ENCODE measurements around the gene SLC36A1. TPM values are rescaled to one million over a fixed set of nuclear protein-coding genes. Genes with fewer than 3 reads are reported as not detected.

SLC36A1 gene
- total RNA-seq, 2 donors from 2014 or later = 7.7 to 37.7 TPM

- Histone ChIP-seq H3K4me1 (replicated peaks) (no peaks in the 10 kb centered on the region), H3K27ac (no peak overlapping the region), H3K27me3 (replicated peaks; ENCODE audit: insufficient read depth) (no peaks in the 10 kb centered on the region), H3K9me3 (no peaks in the 10 kb centered on the region), H3K36me3 (peaks cover 0 to 4% of the 10 kb centered on the region in 2 donors), H3K4me3 (no peak overlapping the region)
- WGBS = 88% methylated on average over 5 of the region's 5 CpGs
- no peak for TF ChIP-seq POLR2AphosphoS5 (IDR thresholded peaks at IDR 0.05)
- no peak for TF ChIP-seq CTCF (IDR thresholded peaks at IDR 0.05)
- no peak for TF ChIP-seq POLR2A (IDR thresholded peaks at IDR 0.05)
- intact Hi-C loops (cut with DNase I) = no loop called here
- no peak for DNase-seq (ENCODE audit: low spot score)
Observed at GRCh38 chr5:151492729-151493128, 45.3 kb downstream of the SLC36A1 start.

- WGBS = 95% methylated on average over 2 of the region's 2 CpGs
- Histone ChIP-seq H3K4me3 (no peak overlapping the region), H3K4me1 (replicated peaks) (no peaks in the 10 kb centered on the region), H3K9me3 (no peaks in the 10 kb centered on the region), H3K36me3 (peaks cover 0 to 4% of the 10 kb centered on the region in 2 donors), H3K27me3 (replicated peaks; ENCODE audit: insufficient read depth) (no peaks in the 10 kb centered on the region), H3K27ac (no peak overlapping the region)
- TF ChIP-seq POLR2AphosphoS5 (IDR thresholded peaks at IDR 0.05) = no peak
- TF ChIP-seq POLR2A (IDR thresholded peaks at IDR 0.05) = no peak
- TF ChIP-seq CTCF (IDR thresholded peaks at IDR 0.05) = no peak
- no peak for DNase-seq (ENCODE audit: low spot score)
- intact Hi-C loops (cut with DNase I) = no loop called here
Observed at GRCh38 chr5:151493665-151494064, 46.3 kb downstream of the SLC36A1 start.

DNA sequence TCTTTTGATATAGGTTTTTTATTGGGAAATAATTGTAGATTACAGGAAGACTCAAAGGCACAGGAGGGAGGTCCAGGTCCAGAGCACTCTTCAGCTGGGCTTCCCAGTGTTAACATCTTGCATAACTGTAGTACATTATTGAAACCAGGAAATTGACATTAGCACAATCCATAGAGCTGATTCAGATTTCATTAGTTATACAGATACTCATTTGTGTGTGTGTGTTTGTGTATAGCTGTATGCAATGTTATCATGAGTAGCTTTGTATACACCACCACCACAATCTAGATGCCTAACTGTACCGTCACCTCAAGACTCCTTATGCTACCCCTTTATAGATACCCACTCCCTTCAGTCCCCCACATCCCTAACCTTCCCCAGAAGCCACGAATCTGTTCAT is 47.9 kb downstream of the SLC36A1 start:
- no peaks in the 10 kb centered on the region for H3K9me3 ChIP-seq
- H3K4me1 ChIP-seq (replicated peaks) = no peaks in the 10 kb centered on the region
- no peak overlapping the region for H3K4me3 ChIP-seq
- 98% methylated on average over 2 of the region's 2 CpGs for WGBS
- H3K36me3 ChIP-seq = no peaks in the 10 kb centered on the region
- TF ChIP-seq POLR2AphosphoS5 (IDR thresholded peaks at IDR 0.05) (no peak), POLR2A (IDR thresholded peaks at IDR 0.05) (no peak), CTCF (IDR thresholded peaks at IDR 0.05) (no peak)
- no peak for DNase-seq (ENCODE audit: low spot score)
- H3K27me3 ChIP-seq (replicated peaks; ENCODE audit: insufficient read depth) = no peaks in the 10 kb centered on the region
- no peak overlapping the region for H3K27ac ChIP-seq
- intact Hi-C loops (cut with DNase I) = no loop called here

DNA sequence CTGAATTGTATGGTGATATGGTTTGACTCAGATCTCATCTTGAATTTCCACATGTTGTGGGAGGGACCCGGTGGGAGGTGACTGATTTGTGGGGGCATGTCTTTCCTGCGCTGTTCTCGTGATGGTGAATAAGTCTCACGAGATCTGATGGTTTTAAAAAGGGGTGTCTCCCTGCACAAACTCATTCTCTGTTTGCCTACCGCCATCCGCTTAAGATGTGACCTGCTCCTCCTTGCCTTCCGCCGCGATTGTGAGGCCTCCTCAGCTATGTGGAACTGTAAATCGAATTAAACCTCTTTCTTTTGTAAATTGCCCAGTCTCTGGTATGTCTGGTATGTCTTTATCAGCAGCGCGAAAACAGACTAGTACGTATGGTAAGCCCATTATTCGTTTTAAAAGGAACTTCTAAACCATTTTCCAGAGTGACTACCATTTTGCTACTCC is 48.7 kb downstream of the SLC36A1 start:
- Histone ChIP-seq H3K9me3 (no peaks in the 10 kb centered on the region), H3K4me1 (replicated peaks) (no peaks in the 10 kb centered on the region), H3K36me3 (no peaks in the 10 kb centered on the region), H3K4me3 (no peak overlapping the region), H3K27me3 (replicated peaks; ENCODE audit: insufficient read depth) (no peaks in the 10 kb centered on the region), H3K27ac (no peak overlapping the region)
- no peak for DNase-seq (ENCODE audit: low spot score)
- WGBS = 67% methylated on average over 14 of the region's 14 CpGs
- intact Hi-C loops (cut with DNase I) = no loop called here
- TF ChIP-seq POLR2A (IDR thresholded peaks at IDR 0.05) (no peak), POLR2AphosphoS5 (IDR thresholded peaks at IDR 0.05) (no peak), CTCF (IDR thresholded peaks at IDR 0.05) (no peak)

DNA sequence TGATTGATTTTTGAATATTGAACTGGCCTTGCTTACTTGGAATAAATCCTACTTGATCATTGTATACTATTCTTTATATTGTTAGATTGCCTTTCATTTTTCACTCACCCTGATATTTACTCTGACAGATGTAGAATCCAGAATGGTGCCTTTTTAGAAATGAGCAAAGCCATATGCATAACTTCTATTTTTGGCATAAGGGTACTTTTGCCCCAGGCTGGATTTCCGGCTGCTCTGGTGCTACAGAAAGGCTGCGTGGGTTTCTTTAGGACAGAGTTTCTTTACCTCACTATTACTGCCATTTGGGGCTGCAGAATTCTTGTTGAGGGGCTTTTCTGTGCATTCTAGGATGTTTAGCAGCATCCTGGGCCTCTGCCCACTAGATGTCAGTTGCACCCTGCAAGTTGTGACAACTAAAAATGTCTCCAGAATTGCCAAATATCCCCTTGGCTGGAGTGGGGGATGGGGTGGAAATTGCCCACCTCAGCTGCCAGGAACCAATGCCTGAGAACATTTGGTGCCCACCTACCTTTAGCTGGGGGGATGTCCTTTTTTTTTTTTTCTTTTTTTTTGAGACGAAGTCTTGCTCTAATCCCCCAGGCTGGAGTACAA is 50.1 kb downstream of the SLC36A1 start:
- no peak for DNase-seq (ENCODE audit: low spot score)
- Histone ChIP-seq H3K4me1 (replicated peaks) (no peaks in the 10 kb centered on the region), H3K27ac (no peak overlapping the region), H3K4me3 (no peak overlapping the region), H3K27me3 (replicated peaks; ENCODE audit: insufficient read depth) (no peaks in the 10 kb centered on the region), H3K36me3 (no peaks in the 10 kb centered on the region), H3K9me3 (no peaks in the 10 kb centered on the region)
- intact Hi-C loops (cut with DNase I) = loop anchor here (2.0 kb wide), 1 partner anchor 51 kb away; the partner anchor contains the start of gene SLC36A1
- no peak for TF ChIP-seq POLR2A (IDR thresholded peaks at IDR 0.05)
- TF ChIP-seq CTCF (IDR thresholded peaks at IDR 0.05) = no peak
- no peak for TF ChIP-seq POLR2AphosphoS5 (IDR thresholded peaks at IDR 0.05)
- 90% methylated on average over 3 of the region's 3 CpGs for WGBS
